HL-60 (cell line): ENCODE results near the gene OR2M2.

Experiments used
- CTCF ChIP-seq: IDR thresholded peaks from one replicate; pipeline ENCODE4 v1.5.1; 2011; ENCODE audit warnings: low read length, control low read depth, inconsistent platforms; ENCODE audit not compliant: insufficient read depth
- GABPA ChIP-seq: IDR thresholded peaks from 2 replicates; pipeline ENCODE4 v1.6.1; 2012; ENCODE audit warnings: low read depth

- no peak for TF ChIP-seq CTCF
- TF ChIP-seq GABPA: no peak
Measured at GRCh38 chr1:248194117-248194516, 19.5 kb downstream of the OR2M2 start.
